Measurements from ENCODE around the gene IPO4.

The IPO4 gene

DNA sequence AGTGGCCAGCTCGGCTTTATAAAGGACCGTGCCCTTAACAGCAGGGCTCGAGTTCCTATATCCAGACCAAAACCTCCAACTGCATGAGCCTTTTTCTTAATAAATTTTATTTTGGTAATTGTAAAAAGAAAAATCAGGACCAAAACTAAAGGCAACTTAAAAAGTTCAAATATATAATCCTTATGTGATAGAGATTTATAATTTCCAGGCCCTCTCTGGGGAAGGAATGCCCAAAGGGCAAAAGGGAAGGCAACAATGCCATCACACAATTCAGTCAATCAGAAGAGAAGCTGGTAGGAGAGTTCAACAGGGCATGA lies 401 bp upstream of the IPO4 start:
- DNase-seq (ENCODE audit: low read depth) = no peak
- peak overlapping the region; percentile 80 for H3K4me3 ChIP-seq (replicated peaks; ENCODE audit: low read depth, low read length)
- TF ChIP-seq, protein P1, sequence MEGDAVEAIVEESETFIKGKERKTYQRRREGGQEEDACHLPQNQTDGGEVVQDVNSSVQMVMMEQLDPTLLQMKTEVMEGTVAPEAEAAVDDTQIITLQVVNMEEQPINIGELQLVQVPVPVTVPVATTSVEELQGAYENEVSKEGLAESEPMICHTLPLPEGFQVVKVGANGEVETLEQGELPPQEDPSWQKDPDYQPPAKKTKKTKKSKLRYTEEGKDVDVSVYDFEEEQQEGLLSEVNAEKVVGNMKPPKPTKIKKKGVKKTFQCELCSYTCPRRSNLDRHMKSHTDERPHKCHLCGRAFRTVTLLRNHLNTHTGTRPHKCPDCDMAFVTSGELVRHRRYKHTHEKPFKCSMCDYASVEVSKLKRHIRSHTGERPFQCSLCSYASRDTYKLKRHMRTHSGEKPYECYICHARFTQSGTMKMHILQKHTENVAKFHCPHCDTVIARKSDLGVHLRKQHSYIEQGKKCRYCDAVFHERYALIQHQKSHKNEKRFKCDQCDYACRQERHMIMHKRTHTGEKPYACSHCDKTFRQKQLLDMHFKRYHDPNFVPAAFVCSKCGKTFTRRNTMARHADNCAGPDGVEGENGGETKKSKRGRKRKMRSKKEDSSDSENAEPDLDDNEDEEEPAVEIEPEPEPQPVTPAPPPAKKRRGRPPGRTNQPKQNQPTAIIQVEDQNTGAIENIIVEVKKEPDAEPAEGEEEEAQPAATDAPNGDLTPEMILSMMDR (IDR thresholded peaks at IDR 0.05; ENCODE audit: low read length, missing control alignments) = no peak

DNA sequence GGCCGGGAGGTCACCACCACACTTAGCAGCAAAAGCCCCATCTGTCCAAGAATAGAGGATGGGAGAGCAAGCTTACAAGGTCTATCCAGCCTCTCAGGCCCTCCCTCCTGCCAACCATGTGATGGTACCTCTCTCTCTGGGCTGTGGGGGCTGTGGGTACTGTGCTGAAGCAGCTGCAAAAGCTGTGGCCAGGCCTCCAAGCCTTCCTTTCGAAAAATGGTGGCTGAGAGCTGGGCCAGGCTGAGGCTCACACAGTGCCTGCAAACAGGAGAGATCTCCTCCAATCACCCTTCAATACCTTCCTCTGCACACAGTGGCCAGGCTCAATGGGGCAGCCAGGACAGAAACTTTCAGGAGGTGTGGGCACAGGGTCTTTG lies 1.1 kb downstream of the IPO4 start:
- DNase-seq (ENCODE audit: low read depth) = no peak
- TF ChIP-seq, protein P1 (IDR thresholded peaks at IDR 0.05; ENCODE audit: low read length, missing control alignments) = no peak
- peak overlapping the region; percentile 80 for H3K4me3 ChIP-seq (replicated peaks; ENCODE audit: low read depth, low read length)

DNA sequence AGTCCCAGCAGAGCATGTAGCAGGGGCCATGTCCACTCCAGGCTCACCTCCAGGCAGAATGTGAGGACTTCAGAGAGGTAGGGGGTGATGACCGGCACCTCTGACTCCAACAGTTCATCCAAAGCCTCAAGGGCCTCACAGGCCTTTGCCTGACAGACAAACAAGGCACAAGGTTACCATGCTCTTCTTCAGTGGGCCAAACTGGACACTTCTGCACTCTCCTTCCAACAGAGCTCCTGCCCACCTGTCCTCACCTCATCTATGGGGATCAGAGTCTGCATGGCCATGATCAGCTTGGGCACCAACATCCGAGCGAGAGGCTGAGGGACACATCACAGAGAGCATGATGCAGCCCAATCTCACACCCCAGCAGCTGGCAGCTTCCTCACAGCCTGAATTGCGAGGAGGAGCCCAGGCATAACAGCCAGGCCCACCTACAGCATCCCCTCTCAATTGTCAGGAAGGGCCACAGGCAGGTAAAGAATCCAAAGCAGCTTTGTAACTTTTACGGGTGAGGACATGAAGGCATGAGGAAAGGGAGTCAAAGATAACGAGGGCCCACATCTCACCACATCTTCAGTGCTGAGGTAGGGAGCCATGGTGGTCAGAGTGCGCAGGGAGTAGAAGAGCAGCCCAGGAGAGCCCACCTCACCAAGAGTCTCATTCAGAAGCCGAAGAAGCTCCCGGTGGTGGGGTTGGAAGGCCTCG lies 1.6 kb downstream of the IPO4 start:
- TF ChIP-seq, protein P1 (IDR thresholded peaks at IDR 0.05; ENCODE audit: low read length, missing control alignments) = no peak
- no peak overlapping the region for H3K4me3 ChIP-seq (replicated peaks; ENCODE audit: low read depth, low read length)

DNA sequence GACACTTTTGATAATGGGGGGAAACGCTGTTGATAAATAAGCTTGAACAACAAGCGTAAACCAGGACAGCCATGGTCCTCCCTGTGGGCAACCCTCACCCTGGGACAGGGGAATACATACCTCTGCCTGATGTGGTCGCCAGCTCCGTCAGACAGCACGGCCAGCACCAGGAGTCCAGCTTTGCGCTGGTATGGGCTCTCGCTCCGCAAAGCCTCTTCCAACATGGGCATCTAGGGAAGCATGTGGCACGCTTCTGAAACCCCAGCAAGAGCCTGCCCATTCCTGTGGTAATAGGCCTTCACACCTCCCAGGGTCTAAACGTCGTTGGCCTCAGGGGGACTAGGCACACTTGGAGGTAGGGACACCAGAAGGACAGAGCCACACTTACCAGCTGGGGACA lies 2.9 kb downstream of the IPO4 start:
- H3K4me3 ChIP-seq (replicated peaks; ENCODE audit: low read depth, low read length) = no peak overlapping the region
- TF ChIP-seq, protein P1 (IDR thresholded peaks at IDR 0.05; ENCODE audit: low read length, missing control alignments) = no peak
- no peak for DNase-seq (ENCODE audit: low read depth)

More for the DNA sequence above, 1.6 kb downstream of the IPO4 start:
- DNase-seq (ENCODE audit: low read depth) = no peak

DNA sequence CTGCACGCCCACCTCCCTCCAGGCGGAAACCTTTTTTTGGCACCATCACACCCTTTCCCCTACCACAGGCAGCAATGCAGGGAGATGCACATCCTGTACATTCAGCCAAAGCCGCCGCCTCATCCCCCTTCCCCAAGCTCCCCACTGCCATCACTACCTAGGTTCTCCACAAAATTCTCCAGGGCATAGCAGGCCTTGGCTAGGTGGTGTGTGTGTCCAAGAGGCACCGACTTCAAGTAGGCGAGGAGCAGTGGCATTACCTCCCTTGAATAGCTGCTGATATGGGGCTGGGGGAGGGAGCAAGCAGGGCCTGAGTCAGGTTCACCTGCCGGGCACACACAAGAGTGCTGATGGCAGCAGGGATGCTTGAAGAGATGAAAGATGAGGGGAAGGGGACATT lies 3.6 kb downstream of the IPO4 start:
- H3K4me3 ChIP-seq (replicated peaks; ENCODE audit: low read depth, low read length) = no peak overlapping the region
- TF ChIP-seq, protein P1 (IDR thresholded peaks at IDR 0.05; ENCODE audit: low read length, missing control alignments) = no peak
- DNase-seq (ENCODE audit: low read depth) = no peak

DNA sequence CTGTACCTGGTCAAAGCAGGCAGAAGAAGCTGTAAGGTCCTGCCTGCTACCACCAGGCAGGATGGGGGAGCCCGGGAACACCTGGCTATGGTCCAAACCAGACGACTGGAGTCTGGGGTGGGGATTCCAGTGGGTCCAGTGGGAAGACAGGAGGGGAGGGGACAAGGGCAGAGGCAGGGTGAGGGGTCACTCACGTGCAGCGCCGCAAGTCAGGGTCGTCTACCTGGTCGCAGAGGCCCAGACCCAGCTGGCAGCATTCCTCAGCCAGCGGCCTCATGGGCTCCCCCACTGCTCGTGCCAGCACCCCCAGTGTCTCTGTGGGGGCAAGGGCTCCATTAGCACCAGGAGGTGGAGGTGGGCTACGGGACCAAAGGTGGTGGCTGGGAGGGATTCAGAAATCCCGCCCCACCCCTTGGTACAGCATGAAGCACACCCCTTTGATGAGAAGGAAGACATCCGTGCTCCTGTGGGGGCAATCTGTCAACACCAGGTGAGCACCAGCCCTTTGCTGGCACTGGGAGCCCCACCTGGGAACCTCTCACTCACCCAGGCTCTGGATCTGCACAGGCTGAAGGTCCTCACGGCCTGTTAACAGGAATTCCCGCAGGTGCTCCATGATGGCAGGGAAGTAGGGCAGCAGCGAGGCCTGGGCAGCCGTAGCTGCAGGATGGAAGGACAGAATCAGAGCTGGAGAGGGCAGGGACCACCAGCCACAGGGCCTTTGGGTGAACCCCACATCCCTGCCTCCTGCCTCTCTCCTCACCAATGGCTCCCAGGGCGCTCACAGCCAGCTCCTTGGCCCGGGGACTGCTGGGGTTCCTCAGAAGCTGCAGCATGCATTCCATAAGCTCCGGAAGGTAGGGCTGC lies 4.3 kb downstream of the IPO4 start:
- no peak for DNase-seq (ENCODE audit: low read depth)
- no peak overlapping the region for H3K4me3 ChIP-seq (replicated peaks; ENCODE audit: low read depth, low read length)
- TF ChIP-seq, protein P1 (IDR thresholded peaks at IDR 0.05; ENCODE audit: low read length, missing control alignments) = no peak

All from fibroblast of pulmonary artery (primary cell).